Fibroblast of lung (primary cell): ENCODE measurements around the gene BLACAT1. TPM values are rescaled to one million over a fixed set of nuclear protein-coding genes. Genes with fewer than 3 reads are reported as not detected.

Source experiments
- DNase-seq, 2 donors: peaks; one replicate each; pipeline versions ENCODE4 v3.0.0 to v3.0.0-alpha.2; 2010; ENCODE audit warnings: low read depth in 2 of 2
- H2AFZ ChIP-seq: 2 replicates; pipeline ENCODE4 v1.5.1; 2012; ENCODE audit warnings: low read length, control low read depth, inconsistent platforms
- H3K27ac ChIP-seq: 2 replicates; pipeline ENCODE4 v1.5.1; 2011; ENCODE audit warnings: low read length, control low read depth; ENCODE audit not compliant: insufficient read depth
- H3K27me3 ChIP-seq: 2 replicates; pipeline ENCODE4 v1.5.1; 2011; ENCODE audit warnings: mild to moderate bottlenecking, low read length; ENCODE audit not compliant: control insufficient read depth, insufficient read depth
- H3K36me3 ChIP-seq: 2 replicates; pipeline ENCODE4 v1.5.1; 2011; ENCODE audit warnings: low read length; ENCODE audit not compliant: control insufficient read depth, insufficient read depth
- H3K4me1 ChIP-seq: 2 replicates; pipeline ENCODE4 v1.5.1; 2011; ENCODE audit warnings: low read length; ENCODE audit not compliant: control insufficient read depth, insufficient read depth; ENCODE audit errors: extremely low read depth
- H3K4me2 ChIP-seq: 2 replicates; pipeline ENCODE4 v1.5.1; 2011; ENCODE audit warnings: low read length, control low read depth; ENCODE audit not compliant: insufficient read depth; ENCODE audit errors: extremely low read depth
- H3K4me3 ChIP-seq, 4 experiments: fragments of 200-600 bp in 1 of 4; sonication (generic) in 1 of 4; replicated peaks in 1 of 4; 2 replicates each; pipeline ENCODE4 v1.5.1; 2011 to 2016; ENCODE audit warnings: low read length in 4 of 4, low read depth in 3 of 4, mild to moderate bottlenecking in 3 of 4, control low read depth in 2 of 4, inconsistent platforms in 1 of 4, mixed read lengths in 1 of 4; ENCODE audit not compliant: insufficient read depth in 1 of 4; ENCODE audit errors: control extremely low read depth in 1 of 4
- H3K79me2 ChIP-seq: 2 replicates; pipeline ENCODE4 v1.5.1; 2012; ENCODE audit warnings: mild to moderate bottlenecking, low read length, inconsistent platforms; ENCODE audit not compliant: control insufficient read depth, insufficient read depth
- H3K9ac ChIP-seq: 2 replicates; pipeline ENCODE4 v1.5.1; 2011; ENCODE audit warnings: mild to moderate bottlenecking, low read length, control low read depth; ENCODE audit not compliant: insufficient read depth
- H3K9me3 ChIP-seq: 2 replicates; pipeline ENCODE4 v1.5.1; 2012; ENCODE audit warnings: low read depth, low read length; ENCODE audit not compliant: control insufficient read depth, insufficient read depth
- H4K20me1 ChIP-seq: 2 replicates; pipeline ENCODE4 v1.5.1; 2011; ENCODE audit warnings: low read length; ENCODE audit not compliant: control insufficient read depth, insufficient read depth; ENCODE audit errors: extremely low read depth
- EZH2 ChIP-seq: IDR thresholded peaks from 2 replicates; pipeline ENCODE4 v1.5.1; 2012; ENCODE audit warnings: low read length, control low read depth, mild to moderate bottlenecking; ENCODE audit errors: missing control alignments
- polyA plus RNA-seq, 2 donors: library from polyadenylated mRNA; depleted of rRNA in 1 of 2; stranded (reverse) in 1 of 2; unstranded in 1 of 2; fragments of >200 nt; gene quantifications; 2 replicates each; pipeline ENCODE4 v1.2.1, GENCODE V29; 2011 to 2012; ENCODE audit warnings: missing spikeins in 1 of 2
- total RNA-seq: library from RNA; depleted of rRNA; stranded (reverse); fragments of >200 nt; gene quantifications from 2 replicates; pipeline ENCODE4 v1.2.1, GENCODE V29; 2014
- TF ChIP-seq, protein P1 (sequence below), 2 donors: IDR thresholded peaks in 1 of 2; conservative IDR thresholded peaks in 1 of 2; 1 replicate in 1 of 2; 2 replicates in 1 of 2; pipeline ENCODE4 v1.5.1; 2011 to 2012; ENCODE audit warnings: low read length in 2 of 2, control low read depth in 1 of 2, inconsistent platforms in 1 of 2, low read depth in 1 of 2, mild to moderate bottlenecking in 1 of 2

BLACAT1 gene
- total and polyA plus RNA-seq, 2 donors (not counting 1 experiment from before 2014, with no cell fraction given) = not detected

DNA sequence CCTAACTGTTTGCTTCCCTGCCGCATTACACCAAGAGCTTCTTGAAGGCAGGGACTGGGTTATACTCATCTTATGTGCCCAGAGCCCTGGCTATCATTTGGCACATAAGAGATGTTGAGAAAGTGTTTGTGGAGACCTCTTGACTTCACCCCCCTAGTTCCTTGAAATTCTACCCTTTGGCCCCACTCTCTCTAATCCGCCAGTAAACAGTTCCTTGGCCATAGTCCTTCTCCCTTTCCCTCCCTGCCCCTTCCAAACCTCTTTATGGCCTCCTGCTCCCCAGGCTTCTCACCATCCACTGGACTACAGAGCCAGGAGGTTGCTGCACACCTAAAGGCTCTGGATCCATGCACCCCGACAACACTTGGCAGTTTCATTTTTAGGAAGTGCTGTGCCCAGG, 47.1 kb upstream of the BLACAT1 start:
- Histone ChIP-seq H3K36me3 (no peaks in the 10 kb centered on the region), H3K9me3 (no peaks in the 10 kb centered on the region), H3K79me2 (no peaks in the 10 kb centered on the region), H4K20me1 (no peaks in the 10 kb centered on the region), H2AFZ (no peak overlapping the region), H3K4me3 (no peak overlapping the region), H3K27ac (no peak overlapping the region), H3K4me2 (no peak overlapping the region), H3K4me1 (no peaks in the 10 kb centered on the region), H3K27me3 (peaks cover 20% of the 10 kb centered on the region), H3K9ac (no peak overlapping the region)
- no peak for DNase-seq
- TF ChIP-seq, protein P1, sequence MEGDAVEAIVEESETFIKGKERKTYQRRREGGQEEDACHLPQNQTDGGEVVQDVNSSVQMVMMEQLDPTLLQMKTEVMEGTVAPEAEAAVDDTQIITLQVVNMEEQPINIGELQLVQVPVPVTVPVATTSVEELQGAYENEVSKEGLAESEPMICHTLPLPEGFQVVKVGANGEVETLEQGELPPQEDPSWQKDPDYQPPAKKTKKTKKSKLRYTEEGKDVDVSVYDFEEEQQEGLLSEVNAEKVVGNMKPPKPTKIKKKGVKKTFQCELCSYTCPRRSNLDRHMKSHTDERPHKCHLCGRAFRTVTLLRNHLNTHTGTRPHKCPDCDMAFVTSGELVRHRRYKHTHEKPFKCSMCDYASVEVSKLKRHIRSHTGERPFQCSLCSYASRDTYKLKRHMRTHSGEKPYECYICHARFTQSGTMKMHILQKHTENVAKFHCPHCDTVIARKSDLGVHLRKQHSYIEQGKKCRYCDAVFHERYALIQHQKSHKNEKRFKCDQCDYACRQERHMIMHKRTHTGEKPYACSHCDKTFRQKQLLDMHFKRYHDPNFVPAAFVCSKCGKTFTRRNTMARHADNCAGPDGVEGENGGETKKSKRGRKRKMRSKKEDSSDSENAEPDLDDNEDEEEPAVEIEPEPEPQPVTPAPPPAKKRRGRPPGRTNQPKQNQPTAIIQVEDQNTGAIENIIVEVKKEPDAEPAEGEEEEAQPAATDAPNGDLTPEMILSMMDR (conservative IDR thresholded peaks at IDR 0.05 in 1 of 2, IDR thresholded peaks at IDR 0.05 in 1 of 2; ENCODE audit: low read depth in 1 of 2, low read length in 2 of 2) = no peak
- no peak for TF ChIP-seq EZH2

DNA sequence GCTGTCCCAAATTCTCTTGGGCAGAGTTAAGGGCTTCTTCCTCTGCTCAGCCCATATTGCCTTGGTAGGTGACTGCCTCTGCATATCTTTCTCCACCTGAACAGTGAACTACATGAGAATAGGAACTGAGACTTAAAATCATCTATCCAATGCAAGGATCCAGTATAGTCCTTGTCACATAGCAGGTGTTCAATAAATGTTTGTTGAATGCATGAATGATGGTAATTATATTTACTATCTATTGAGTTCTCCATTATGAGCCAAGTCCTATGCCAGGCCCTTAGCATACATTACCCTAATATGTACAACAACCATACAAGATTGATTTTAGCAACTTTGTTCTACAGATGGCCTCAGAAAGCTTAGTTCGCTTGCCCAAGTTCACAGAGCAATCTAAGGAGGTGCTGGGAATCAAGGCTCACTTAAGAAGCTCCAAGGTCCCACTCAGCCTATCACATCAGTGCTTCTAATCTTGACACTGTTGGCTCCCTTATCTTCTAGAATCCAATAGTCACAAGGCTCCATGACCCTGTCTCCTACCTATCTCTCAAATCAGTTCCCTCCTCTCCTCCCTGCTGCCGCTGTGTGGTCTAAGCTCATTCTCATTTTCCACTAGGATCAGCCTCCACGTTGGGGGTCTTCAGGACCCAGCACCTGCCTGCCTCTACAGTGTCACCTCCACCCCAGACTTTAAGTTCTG, 46.4 kb upstream of the BLACAT1 start:
- no peak overlapping the region for H2AFZ ChIP-seq
- no peak overlapping the region for H3K27ac ChIP-seq
- TF ChIP-seq, protein P1 (conservative IDR thresholded peaks at IDR 0.05 in 1 of 2, IDR thresholded peaks at IDR 0.05 in 1 of 2; ENCODE audit: low read depth in 1 of 2, low read length in 2 of 2) = no peak
- TF ChIP-seq EZH2 = no peak

DNA sequence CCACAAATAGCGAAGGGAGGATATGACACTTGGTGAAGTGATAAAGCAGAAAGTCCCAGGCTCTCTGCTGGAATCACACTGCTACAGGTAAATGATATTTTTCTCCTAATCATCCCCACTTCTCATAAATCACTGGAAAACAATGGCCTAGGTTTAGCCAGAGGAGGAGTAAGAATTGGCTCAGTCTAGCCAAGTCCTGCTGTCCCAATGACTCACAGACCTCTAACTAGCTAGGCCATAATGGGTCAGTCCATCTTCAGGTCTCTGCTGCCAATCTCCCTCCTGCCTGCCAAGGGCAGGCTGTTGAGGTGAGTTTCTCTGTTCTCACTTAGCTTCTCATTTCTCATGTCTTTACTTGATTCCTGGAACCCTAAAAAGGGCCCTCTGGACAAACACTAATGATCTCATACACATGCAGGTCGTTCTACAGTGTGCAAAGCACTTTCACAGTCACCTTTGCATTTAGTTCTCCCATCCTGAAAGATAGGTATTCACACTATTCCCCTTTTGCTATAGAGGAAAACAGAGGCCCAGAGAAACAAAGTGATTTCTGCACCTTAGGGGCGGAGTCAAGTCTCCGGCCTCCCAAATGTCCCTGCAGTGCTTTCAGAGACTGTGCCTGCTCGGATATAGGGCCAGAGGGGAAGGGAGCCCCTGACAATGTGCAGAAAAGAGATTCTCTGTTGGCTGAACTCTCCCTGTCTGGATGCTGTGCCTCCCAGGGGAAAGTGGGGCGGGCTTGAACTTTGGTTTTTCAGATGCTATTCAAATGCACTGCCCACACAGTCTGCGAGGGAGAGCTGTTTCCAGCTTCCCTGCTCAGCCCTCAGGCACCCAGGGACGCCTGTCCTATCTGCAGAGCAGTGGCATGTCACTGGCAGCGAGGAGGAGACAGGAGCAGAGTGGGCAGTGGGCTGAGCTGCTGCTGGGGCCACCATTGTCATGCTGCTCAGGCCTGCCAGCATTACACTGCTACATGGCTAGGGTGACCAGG, 44.7 kb upstream of the BLACAT1 start:
- Histone ChIP-seq H4K20me1 (no peaks in the 10 kb centered on the region), H3K27ac (no peak overlapping the region), H3K36me3 (no peaks in the 10 kb centered on the region), H3K27me3 (peaks cover 15% of the 10 kb centered on the region), H3K4me2 (no peak overlapping the region), H2AFZ (no peak overlapping the region), H3K4me3 (no peak overlapping the region), H3K79me2 (no peaks in the 10 kb centered on the region), H3K4me1 (no peaks in the 10 kb centered on the region), H3K9me3 (no peaks in the 10 kb centered on the region), H3K9ac (no peak overlapping the region)
- no peak for TF ChIP-seq EZH2
- TF ChIP-seq, protein P1 (conservative IDR thresholded peaks at IDR 0.05 in 1 of 2, IDR thresholded peaks at IDR 0.05 in 1 of 2; ENCODE audit: low read depth in 1 of 2, low read length in 2 of 2) = no peak
- DNase-seq = peak in 1 of 2 donors; percentile 52

More for the DNA sequence above, 46.4 kb upstream of the BLACAT1 start:
- no peaks in the 10 kb centered on the region for H3K79me2 ChIP-seq
- no peak overlapping the region for H3K4me2 ChIP-seq
- H3K9ac ChIP-seq = no peak overlapping the region
- H3K9me3 ChIP-seq = no peaks in the 10 kb centered on the region
- no peak overlapping the region for H3K4me3 ChIP-seq
- H4K20me1 ChIP-seq = no peaks in the 10 kb centered on the region
- H3K27me3 ChIP-seq = peaks cover 20% of the 10 kb centered on the region
- no peaks in the 10 kb centered on the region for H3K4me1 ChIP-seq
- no peak for DNase-seq
- no peaks in the 10 kb centered on the region for H3K36me3 ChIP-seq
